ENCODE data around the gene ARHGEF40.

ARHGEF40 gene

DNA sequence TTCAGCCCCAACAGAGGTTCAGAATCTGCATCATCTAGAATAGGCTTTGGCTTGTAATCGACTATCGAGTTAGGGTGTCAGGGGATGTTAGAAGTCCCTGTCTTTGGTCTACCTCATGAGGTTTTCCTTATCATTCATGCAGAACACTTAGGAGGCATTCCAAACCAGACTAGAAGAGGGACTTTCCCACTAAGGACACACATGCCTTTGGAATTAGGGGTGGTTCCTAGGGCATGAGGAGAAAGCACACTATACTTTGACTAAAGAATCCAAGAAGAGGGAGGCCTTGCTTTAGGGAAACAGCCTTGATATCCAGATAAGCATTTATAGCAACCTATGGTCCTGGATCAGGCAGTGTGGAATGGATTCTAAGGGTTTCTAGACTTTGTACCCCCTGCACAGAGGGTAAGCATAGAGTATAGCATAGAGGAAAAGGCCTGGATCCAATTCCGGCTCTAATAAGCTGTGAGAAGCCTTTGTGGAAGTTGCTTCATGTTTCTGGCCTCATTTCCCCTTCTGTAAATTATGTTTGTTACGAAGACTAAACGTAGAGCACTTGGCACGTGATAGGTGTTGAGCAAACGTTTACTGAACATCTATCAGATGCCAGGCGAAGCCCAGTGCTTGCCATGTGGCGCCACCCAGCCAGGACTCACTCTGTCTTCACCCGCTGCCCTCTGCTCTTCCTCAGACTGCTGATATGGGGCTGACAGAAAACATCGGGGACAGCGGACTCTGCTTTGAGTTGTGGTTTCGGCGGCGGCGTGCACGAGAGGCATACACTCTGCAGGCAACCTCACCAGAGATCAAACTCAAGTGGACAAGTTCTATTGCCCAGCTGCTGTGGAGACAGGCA, 15.1 kb downstream of the ARHGEF40 start:
- no peak for DNase-seq

DNA sequence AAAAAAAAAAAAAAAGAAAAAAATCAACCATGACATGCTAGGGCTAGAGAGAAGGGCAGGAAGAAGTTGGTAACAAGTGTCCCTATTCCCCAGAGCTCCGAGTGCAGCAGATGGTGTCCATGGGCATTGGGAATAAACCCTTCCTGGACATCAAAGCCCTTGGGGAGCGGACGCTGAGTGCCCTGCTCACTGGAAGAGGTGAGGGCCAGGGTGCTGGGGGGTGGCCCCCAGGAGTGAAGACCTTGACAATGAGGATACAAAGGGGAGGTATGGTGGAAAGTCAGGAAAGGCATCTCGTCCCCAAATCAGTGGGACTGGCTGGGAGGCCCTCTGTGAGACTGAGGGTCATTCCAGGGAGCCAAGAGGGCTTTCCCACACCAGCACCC, 16.8 kb downstream of the ARHGEF40 start:
- DNase-seq = no peak

DNA sequence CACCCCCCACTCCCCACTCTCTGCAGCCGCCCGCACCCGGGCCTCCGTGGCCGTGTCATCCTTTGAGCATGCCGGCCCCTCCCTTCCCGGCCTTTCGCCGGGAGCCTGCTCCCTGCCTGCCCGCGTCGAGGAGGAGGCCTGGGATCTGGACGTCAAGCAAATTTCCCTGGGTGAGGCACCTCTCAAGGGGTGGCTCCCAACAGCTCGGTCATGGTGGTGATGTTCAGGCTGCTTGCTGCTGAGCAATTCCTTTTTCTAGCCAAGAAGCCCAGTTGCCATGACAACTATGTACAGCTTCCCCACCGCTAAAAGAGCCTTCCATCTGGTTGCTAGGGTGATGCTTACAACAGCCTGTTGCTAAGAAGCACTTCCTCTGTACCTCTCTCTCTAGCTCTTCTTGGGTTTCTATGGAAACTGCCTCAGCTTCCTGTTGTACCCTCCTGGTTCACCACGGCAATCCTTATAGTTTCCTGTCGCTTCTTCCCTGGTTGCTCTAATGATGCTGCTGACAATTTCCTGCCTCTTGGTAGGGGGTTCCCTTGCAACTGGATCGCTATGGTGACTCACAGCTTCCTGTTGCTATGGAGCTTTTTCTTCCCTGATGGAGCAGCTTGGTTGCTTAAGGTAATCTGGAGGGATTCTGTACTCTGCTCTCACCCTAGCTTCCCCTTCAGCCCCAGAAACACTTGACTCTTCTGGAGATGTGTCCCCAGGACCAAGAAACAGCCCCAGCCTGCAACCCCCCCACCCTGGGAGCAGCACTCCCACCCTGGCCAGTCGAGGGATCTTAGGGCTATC, 17.4 kb downstream of the ARHGEF40 start:
- peak; percentile 85 for DNase-seq

DNA sequence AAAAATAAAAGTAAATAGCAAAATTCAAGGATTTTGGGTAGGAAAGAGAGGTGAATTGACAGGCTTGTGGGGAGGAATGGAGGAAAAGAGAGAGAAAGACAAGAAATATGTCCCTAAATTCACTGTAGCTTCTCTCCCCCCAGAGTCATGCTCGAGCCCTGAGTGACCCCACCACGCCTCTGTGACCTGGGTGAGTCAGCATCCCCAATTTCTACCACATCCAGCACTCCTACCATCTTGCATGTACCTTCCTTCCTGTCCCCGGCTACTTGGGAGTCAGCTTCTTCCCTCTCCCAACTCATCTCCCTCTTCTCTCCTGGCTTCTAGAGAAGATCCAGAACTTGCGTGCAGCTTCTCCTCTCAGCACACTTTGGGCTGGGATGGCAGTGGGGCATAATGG, 18.6 kb downstream of the ARHGEF40 start:
- DNase-seq = no peak

DNA sequence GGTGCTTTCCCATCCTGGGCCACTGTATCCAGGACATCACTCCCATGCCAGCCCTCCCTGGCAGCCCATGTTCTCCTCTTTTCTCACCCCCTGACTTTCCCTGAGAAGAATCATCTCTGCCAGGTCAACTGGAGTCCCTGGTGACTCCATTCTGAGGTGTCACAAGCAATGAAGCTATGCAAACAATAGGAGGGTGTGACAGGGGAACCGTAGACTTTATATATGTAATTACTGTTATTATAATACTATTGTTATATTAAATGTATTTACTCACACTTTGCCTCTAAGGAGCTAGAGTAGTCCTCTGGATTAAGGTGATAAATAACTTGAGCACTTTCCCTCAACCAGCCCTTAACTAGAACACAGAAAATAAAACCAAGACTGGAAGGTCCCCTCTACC, 19.2 kb downstream of the ARHGEF40 start:
- DNase-seq = no peak

DNA sequence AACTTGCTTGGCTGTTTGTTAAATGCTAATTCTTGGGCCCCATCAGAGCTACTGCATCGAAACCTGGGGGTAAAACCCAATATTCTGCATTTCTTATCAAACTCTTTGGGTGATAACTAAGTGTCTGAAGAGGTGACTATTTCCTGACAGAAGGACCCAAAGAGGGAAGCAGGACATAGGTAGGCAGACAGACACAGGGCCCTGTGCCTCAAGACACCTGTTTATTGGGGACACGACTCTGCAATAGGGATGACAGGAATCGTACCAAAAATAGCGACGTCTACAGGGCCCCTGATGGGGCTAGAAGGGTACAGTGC, 19.7 kb downstream of the ARHGEF40 start:
- no peak for DNase-seq

DNA sequence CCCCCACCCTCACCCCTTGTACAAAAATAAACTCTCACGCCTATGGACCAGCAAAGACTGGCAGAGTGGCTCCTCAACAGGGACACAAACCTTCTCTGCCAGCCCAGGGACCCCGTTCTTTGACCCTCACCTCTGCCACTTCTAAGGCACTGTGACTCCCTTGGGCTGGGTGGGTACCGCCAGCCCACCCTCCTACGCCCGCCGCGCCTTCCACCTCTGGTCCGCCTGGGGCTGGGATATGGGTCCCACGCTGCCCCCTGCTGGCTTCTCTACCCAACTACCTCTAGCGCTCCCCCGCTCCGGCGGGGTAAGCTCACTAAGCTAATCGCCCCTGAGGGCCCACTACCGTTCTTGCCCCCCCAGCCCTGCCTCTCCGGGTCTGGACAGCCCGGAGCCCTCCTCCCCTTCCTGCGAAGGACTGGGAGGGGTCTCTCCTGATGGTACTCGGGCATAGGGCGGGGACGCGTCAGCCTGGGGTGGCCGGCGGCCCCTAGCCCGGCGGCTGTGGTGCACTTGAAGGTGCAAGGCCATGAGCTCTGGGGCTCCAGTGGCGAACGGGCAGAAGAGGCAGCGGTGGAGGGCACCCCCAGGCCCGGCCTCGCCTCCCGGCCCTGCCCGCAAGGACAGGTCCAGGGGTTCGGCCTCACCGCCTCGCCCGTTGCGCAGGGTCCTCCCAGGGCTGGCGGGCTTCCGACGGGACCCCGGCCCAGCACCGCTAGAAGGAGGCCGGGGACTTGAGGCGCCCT, 20.3 kb downstream of the ARHGEF40 start:
- no peak for DNase-seq

DNA sequence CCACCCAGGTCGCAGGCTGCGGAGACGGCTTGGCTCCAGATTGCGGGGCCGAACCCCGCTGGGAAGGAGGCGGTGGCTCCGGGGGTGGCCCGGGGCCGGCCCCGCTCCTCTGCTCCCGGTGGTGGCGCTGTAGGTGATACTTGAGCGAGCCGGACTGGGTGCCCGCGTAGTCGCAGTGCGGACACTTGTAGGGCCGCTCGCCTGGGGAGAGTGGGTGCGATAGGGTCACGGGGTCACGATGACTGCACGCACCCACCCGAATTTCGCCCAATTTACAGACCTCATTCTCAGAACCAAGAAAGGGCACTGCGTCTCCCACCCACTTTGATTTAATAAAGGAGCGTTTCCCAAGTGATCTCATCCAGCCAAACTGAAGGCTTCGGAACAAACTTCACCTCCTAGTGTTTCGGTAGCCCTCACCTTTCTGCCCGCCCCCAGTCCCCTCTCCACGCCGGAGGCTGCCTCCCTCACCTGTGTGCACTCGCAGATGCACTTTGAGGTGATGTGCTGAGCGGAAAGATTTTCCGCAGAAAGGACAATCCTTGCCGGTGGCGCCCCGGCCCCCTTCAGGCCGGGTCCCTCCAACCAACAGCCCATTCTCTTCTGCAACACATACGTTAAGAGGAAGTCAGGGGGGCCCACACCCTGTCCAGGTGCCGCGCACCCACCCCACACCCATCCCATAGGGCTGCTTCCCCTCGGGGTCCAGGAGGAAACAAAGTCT, 21.0 kb downstream of the ARHGEF40 start:
- no peak for DNase-seq

DNA sequence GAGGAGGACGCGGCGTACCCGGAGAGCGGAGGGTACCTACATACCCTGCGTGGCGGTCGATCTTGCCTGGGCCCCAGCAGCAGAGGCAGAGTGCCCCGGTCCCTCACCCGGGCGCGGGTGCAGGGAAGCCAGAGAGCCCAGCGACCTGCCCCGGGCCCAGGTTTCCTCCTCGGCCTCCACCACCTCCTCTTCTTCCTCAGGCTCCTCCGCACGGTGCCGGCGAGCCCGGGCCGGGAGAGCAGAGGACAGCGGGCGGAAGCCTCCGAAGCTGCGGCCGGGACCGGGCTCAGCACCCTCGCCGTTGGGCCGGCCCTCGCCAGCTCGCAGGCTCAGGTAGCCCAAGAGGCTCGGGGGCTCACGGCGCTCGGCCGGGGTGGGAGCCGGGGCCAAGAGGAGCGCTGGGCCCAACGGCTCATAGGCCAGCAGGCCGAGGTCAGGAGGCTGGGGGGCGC, 21.7 kb downstream of the ARHGEF40 start:
- no peak for DNase-seq

DNA sequence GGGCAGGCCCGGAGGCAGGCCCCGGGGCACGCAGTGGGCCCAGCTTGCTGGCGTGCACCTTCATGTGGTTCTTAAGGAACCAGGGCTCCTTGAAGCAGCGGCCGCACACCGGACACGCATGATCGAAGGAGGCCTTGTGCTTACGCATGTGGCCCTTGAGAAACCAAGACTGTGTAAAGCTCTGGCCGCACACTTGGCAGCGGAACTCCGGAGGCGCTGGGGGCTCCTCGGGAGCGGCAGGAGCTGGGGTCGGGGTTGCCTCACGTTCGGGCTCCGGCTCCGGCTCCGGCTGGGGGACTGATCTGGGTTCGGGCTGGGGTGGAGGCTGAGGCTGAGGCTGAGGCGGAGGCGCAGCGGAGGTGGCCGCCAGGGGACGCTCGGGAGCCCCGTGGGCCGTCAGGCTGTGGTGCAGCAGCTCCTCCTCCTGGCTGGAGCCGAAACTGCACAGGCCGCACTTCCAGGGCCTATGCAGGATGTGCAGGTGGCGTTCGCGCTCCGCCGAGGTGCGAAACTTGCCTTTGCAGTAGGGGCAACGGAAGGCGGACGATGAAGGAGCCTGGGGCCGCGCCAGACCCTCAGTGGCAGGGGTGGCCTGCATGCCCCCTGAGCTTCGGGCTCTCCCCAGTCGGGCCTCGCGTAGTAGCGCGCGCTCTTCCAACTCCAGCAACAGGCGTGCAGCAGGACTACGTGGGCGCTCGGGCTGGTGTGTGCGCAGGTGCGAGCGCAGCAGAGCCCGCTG, 22.3 kb downstream of the ARHGEF40 start:
- DNase-seq = peak; percentile 25

DNA sequence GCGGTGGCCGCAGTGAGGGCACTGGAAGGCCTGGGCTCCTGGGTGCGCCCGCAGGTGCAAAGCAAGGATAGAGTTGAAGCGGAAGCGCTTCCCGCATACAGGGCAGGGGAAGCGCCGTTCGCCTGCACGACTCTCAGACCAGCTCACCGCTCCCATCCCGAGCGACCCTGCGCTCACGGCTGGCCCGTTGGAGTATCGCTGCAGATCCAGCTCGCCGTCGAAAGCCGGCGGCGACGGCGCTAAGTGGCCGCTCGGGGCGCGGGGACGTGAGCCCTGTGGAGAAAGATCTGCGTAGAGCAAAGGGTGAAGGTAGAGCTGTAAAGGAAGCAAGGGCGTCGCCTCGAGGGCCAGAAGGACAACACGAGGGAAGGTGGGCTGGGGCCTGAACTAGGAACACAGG, 22.9 kb downstream of the ARHGEF40 start:
- DNase-seq = no peak

DNA sequence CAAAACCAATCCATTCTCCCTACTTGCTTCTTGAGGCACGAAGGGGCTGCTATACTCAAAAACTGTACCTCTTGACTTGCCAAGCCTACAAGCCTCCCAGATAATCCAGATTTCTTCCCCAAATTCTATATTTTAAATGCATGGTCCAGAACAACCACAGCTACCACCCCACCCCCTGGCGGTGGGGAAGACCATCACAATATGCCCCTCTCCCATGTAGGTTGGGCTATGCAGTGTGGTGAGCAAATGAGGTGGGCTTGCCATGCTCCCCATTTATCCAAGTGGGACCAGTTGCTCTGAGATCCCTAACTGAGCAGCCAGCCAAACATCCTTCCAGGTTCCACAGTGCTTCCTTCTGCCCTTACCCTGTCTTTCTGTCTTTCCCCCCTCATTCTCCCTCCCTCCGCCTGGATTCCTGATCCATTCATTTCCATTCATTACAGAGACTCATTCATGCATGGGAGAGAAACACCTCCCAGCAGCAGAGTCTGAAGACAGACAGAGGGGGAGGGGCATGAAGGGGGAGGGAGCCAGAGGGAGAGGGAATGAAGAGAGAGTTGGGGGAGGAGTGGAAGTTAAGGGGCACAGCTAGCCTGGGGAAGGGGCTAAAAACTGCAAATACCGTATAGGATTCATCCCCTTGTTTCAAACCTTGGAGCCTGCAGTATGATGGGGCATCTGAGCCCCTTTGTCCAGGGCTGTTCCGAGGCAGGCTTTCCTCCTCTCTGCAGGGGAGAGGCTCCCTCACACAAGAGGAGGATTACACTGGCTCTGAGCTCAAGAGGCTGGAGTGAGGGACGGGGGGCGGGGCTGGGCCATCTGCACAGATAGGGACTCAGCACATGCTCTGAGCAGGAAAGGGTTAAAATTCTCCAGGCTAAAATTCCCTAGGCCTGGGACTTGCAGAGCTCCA, 23.9 kb downstream of the ARHGEF40 start:
- DNase-seq = no peak

DNA sequence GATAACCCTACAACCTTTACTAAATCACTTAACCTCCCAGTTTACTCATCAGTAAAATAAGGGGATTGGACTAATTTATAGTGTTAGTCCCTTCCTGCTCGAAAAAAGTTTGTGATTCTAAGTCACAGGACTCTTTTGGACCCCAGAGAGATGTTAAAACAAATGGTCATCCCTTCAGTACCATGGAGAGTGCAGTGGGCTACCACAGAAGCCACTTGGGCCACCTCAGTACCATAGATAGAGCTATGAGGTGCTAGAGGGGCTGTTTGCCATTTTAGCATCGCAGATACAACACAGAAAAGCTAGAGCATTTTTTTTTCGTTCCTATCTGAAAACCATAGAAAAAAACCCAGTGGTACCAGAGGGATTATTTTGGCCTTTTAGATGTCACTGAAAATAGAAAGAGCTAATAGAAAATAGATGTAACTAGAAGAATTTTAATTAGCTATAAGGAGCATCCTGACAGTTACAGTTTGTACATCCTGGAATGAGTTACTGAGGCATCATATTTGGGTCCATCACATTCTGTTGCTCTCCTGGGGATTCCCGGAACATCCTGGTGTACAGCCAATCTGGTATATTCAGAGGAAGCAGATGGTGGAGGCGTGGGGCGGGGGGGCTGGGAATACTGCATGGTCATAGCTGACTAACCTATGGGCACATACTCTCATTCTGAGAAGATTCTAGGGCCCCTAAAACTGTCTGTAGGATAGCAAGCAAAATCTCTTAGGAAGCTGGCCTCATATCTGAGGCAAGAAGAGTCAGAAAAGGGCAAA, 25.5 kb downstream of the ARHGEF40 start:
- DNase-seq = peak; percentile 41

DNA sequence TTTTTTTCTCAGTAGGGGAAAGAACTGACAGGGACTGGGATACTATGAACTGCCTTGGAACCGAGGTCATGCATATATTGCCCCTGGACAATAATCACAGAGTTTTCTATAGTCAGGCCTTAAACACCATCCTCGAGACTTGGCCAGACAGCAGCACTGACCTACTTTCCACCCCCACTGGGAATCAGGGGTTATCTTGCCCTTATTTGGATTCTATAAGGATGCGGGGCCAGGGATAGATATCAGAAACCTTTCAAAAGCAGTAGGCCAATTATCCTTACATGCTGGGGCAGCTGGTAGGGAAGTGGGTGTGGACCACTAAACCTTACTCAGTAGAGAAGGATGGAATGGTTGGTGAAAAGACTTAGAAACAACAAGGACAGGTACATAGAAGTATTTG, 26.3 kb downstream of the ARHGEF40 start:
- DNase-seq = no peak

DNA sequence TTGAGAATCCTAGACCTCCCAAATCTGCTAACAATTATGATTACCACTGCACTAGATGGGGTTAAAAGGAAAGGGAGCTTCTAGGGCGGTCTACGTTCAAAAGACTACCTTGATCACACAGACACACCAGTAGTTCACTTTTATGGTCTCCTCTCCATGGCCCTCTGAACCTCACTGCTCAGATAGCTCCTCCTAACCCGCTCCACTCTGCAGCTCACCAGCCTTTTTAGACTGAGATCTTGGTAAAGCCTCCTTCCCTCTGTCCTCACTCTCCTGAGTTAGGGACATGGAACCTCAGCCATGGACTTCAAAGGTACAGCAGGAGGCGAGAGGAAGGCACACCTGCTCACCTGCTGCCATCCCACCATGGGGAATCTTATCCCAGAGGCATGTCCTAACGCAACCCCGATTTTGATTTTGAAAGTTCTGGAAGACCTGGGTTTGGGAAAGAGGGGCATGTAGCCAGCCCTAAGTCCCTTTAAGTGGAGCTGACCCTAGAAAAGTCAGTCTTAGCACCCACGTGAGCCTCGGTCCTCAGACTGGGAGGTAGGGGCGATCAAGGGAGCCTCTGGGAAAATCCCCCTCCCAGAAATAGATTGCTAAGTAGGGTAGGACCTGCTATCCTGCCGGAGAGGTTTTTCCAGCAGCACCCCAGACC, 27.0 kb downstream of the ARHGEF40 start:
- no peak for DNase-seq

DNA sequence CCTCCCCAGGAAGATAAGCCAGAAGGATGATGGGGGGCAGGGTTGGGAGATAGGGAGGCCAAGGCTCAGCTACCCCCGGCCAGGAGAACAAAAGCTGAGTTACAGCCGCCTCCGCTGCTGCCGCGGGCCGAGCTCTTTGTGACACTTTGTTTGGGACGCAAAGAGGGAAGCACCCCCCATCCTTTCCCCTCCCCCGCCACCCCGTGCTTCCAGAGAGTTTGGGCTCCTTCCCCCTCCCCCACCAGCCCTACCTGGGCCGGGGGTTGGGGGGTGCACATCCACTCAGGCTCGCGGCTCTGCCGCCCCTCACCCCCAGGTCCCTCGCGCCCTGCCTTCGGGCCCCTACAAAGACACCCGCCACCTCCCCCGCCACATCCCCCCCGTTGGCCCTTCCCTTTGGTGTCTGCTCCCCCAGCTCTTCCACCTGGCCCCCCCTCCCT, 27.6 kb downstream of the ARHGEF40 start:
- no peak for DNase-seq

DNA sequence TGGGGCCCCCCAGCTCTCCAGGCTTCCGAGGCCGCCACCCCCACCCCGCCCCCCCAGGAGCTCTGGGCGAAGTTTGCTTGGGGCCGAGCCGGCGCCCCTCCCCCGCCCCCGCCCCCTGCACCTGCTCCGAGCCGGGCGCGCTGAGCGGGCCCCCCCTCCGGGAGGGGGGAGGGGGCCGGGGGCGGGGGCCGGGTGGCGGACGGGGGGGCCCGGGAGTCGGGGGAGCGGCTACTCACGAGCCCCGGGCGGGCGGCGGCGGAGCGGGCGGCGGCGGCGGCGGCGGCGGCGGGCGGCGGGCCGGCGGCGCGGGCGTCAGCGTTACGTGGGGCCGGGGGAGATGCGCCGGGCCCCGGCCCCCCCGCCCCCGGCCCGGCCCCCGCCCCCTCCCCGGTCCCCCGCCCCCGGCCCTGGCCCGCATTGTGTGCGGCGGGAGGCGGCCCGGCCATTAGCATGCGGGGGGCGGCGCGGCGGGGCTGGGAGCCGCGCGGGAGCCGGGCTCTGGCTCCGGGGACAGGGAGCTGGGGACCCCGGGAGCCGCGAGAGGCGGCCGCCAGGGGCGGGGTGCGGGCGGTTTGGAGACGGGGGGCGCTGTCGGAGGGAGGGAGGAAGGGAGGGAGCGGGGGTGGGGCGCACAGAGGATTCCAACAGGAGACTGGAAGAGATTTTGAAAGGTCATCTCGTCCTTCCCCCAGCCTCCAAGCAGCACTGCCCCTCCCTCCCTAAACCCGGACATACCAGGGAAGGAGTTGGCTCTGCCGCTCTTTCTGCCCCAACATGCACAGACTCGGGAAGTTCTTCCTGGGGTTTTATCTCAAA, 28.2 kb downstream of the ARHGEF40 start, which contains the start of gene ZNF219:
Gene ZNF219, minus strand, starts transcription at position 580 of the 816 bp plus-strand sequence. CDS start 5,064 bp downstream, outside the sequence.
- peak; percentile 10 for DNase-seq

DNA sequence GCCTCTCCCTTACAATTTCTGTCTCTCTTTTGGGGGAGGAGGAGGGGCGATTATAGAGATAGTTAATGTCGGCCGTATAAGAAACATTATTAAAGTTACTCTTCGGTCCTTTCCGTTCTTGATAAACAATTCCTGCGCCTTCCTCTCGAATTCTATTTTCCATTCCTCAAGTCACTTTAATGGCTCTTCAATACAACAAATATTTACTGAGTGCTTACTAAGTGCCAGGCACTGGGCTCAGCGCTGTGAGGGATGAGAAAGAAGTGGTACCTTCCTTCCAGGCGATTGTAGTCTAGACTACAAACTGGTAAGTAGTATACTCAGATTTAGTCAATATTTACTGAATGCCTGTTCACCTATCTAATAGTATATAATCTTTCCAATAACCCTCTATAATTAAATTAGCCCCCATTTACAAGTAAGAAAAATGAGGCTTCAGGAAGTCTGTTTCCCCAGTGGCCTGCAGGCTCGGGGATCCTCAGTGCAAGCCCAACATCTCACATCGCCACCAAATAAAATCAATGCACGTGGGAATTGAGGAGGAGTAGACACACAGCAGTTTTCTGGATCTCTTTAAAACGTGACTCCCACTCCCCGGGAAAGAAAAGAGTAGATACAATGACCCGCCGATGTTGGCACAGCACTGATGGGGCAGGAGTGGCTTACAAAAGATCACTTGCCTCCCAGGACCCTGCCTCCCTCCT, 28.9 kb downstream of the ARHGEF40 start:
- no peak for DNase-seq
